Spinal cord (tissue), 10 donors: ENCODE results near the gene STX8. TPM values are rescaled to one million over a fixed set of nuclear protein-coding genes. Genes with fewer than 3 reads are reported as not detected.

Experiments used
- DNase-seq, 6 donors: peaks; one replicate each; pipeline versions ENCODE4 v3.0.0 to v3.0.0-alpha.2; 2013 to 2015; ENCODE audit warnings: low spot score in 6 of 6, low read depth in 4 of 6
- H3K27ac ChIP-seq: one replicate; pipeline ENCODE4 v1.5.1; 2013; ENCODE audit warnings: low read depth, low read length, control low read depth
- H3K27me3 ChIP-seq: one replicate; pipeline ENCODE4 v1.6.1; 2013; ENCODE audit warnings: low read length; ENCODE audit not compliant: control insufficient read depth, insufficient read depth
- H3K36me3 ChIP-seq: one replicate; pipeline ENCODE4 v1.6.1; 2013; ENCODE audit warnings: low read length; ENCODE audit not compliant: control insufficient read depth, insufficient read depth
- H3K4me1 ChIP-seq: one replicate; pipeline ENCODE4 v1.6.1; 2013; ENCODE audit warnings: low read length; ENCODE audit not compliant: control insufficient read depth, insufficient read depth
- H3K4me3 ChIP-seq: one replicate; pipeline ENCODE4 v1.5.1; 2013; ENCODE audit warnings: low read depth, low read length, control low read depth
- H3K9me3 ChIP-seq: one replicate; pipeline ENCODE4 v1.6.1; 2013; ENCODE audit warnings: low read length; ENCODE audit not compliant: control insufficient read depth, insufficient read depth
- WGBS: methylation state at CpG from one replicate; pipeline ENCODE4 v1.1.5; 2013; ENCODE audit warnings: missing lambda C conversion rate; ENCODE audit not compliant: insufficient coverage; 5-methylcytosine and 5-hydroxymethylcytosine counted together
- polyA plus RNA-seq, 2 donors: library from polyadenylated mRNA; unstranded; fragments of 120-200 nt; gene quantifications; one replicate each; pipeline ENCODE4 v1.2.1, GENCODE V29; 2013; ENCODE audit not compliant: insufficient read length in 2 of 2
- total RNA-seq, 2 donors: library from RNA; depleted of rRNA in 1 of 2; stranded (reverse); fragments of 120-200 nt in 1 of 2; fragments of >200 nt in 1 of 2; gene quantifications; one replicate each; pipeline versions ENCODE4 v1.2.3 to v1.2.4, GENCODE V29; 2013 to 2014
- donor health status: healthy.

The STX8 gene
- total and polyA plus RNA-seq, 4 donors: 55.5 to 89.2 (median 63.2) TPM

DNA sequence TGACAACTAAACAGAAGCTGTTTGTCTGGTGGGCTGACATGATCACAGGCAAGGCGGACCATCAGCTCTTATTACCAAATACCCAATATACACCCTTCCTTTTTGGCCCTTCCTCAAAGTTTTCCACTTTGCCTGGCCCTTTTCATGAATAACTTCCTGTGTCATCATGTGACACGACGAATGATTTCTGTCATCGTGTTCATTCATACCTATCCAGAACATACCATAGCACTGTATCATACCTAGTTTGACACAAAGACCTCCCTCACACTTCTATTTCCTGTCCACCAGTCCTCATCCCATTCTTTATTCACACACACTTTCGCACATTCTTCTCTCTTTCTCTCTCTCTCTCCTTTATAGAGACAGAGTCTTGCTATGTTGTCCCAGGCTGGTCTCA is 131.8 kb downstream of the STX8 start:
- no peak overlapping the region for H3K27ac ChIP-seq
- no peaks in the 10 kb centered on the region for H3K36me3 ChIP-seq
- H3K27me3 ChIP-seq: no peaks in the 10 kb centered on the region
- 93% methylated on average over 5 of the region's 5 CpGs for WGBS
- no peak overlapping the region for H3K4me3 ChIP-seq
- peaks cover 4% of the 10 kb centered on the region for H3K4me1 ChIP-seq
- no peaks in the 10 kb centered on the region for H3K9me3 ChIP-seq
- DNase-seq: no peak

DNA sequence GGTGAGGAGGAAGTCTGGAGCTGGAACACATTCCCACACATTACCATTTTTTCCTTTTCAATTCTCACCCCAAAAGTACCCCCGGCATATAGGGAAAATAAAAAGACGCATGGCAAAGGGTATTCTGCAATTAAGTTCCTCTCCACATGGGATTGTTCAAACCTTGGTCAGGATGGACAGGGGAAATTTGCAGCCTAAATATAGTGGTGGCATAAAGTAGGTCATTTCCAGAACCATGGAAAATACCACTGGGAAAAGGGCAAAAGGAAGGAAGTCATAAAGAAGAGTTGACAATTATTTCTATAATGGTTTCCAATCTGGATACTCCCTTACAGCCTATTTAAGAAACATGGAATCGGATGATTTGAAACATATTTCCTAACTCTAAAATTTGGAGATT is 135.8 kb downstream of the STX8 start:
- Histone ChIP-seq H3K9me3 (no peaks in the 10 kb centered on the region), H3K27ac (no peak overlapping the region), H3K36me3 (no peaks in the 10 kb centered on the region), H3K4me3 (no peak overlapping the region), H3K4me1 (no peaks in the 10 kb centered on the region), H3K27me3 (no peaks in the 10 kb centered on the region)
- WGBS: no CpG with 5 or more reads among the region's 3 CpGs
- no peak for DNase-seq

DNA sequence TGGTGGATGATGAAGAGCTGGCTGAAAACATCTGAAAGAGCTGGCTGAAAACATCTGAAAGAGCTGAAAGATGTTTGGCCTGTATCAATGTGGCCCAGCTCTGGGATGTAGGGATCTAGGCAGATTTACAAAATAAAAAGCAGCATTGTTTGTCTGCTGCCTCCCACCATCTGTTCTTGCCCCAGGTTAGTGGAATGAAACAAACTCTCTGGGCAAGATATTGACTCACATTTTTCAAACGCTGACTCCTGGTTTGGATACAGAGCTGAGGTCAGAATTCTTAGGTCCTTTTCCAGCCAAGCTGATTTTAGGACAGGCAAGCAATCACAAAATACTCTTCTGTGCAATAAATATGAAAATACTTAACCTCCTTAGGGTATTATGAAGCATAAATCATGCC is 139.0 kb downstream of the STX8 start:
- no peak overlapping the region for H3K4me3 ChIP-seq
- no peaks in the 10 kb centered on the region for H3K36me3 ChIP-seq
- no peaks in the 10 kb centered on the region for H3K27me3 ChIP-seq
- DNase-seq: peak in 1 of 6 donors; percentile 39
- WGBS: 29% methylated on average over 1 of the region's 1 CpG
- H3K9me3 ChIP-seq: no peaks in the 10 kb centered on the region
- H3K4me1 ChIP-seq: no peaks in the 10 kb centered on the region
- no peak overlapping the region for H3K27ac ChIP-seq

DNA sequence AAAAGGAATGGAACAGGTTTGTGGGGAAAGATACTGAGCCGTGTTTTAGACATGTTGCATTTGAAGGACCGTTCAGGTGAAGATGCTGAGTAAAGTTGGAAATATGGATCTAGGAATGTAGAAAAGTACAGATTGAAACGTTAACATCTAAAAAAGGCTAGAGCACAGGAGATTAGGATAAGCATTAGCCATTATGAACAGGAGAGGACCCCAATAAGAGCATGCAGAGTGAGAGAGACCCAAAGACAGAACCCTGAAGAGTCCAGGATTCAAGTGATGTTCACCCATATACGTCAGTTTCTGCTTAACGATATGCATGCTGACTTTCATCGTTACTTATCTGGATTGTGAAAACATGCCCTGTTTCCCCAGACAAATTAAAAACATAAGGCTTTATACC is 140.5 kb downstream of the STX8 start:
- no peak for DNase-seq
- Histone ChIP-seq H3K4me1 (no peaks in the 10 kb centered on the region), H3K9me3 (no peaks in the 10 kb centered on the region), H3K27ac (no peak overlapping the region), H3K27me3 (no peaks in the 10 kb centered on the region), H3K4me3 (no peak overlapping the region), H3K36me3 (no peaks in the 10 kb centered on the region)
- WGBS: 94% methylated on average over 5 of the region's 6 CpGs

DNA sequence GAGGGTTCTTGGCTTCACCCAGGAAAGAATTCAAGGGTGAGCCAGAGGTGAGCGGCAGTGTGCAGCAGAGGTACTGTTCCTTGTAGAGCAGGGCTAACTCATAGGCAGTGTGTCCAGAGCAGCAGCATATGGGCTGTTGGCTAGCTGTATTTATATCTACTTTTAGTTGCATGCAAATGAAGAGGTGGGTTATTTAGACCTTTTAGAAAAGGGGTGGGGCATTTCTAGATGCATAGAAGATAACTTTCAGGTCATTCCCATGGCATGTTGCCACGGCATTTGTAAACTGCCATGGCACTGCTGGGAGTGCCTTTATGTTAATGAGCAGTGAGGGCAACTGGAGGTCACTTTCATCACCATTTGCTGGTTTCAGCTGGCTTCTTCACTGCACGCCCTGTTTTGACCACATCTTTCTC is 141.0 kb downstream of the STX8 start:
- H3K4me3 ChIP-seq: no peak overlapping the region
- no peak for DNase-seq
- WGBS: 75% methylated on average over 2 of the region's 3 CpGs

DNA sequence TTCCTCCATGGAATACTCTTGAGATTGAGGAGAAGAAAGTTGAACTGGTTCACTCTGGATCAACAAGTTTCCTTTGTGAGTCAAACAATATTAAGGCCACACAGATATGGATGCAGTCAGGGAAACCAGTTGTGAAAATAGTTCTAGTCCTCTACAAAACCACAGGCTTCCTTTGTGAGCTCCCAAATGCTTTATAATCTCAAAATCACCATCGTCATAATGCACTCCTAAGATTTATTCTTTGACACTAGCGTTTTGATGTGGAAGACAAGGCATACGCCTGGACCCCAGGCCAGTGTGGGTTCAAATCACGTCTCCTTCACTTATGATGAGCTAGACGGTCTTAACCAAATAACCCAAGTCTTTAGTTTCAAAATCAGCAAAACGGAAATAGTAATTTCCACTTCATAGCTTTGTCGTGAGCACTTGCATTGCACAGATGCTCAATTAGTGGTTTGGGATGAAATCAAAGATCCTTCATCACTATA is 142.6 kb downstream of the STX8 start:
- no peaks in the 10 kb centered on the region for H3K36me3 ChIP-seq
- no peak overlapping the region for H3K27ac ChIP-seq
- no peaks in the 10 kb centered on the region for H3K27me3 ChIP-seq
- DNase-seq: no peak
- H3K4me1 ChIP-seq: no peaks in the 10 kb centered on the region
- H3K9me3 ChIP-seq: no peaks in the 10 kb centered on the region
- H3K4me3 ChIP-seq: no peak overlapping the region
- 90% methylated on average over 4 of the region's 7 CpGs for WGBS

More for the DNA sequence above, 141.0 kb downstream of the STX8 start:
- H3K36me3 ChIP-seq: no peaks in the 10 kb centered on the region
- no peaks in the 10 kb centered on the region for H3K4me1 ChIP-seq
- H3K27me3 ChIP-seq: no peaks in the 10 kb centered on the region
- no peaks in the 10 kb centered on the region for H3K9me3 ChIP-seq
- no peak overlapping the region for H3K27ac ChIP-seq

DNA sequence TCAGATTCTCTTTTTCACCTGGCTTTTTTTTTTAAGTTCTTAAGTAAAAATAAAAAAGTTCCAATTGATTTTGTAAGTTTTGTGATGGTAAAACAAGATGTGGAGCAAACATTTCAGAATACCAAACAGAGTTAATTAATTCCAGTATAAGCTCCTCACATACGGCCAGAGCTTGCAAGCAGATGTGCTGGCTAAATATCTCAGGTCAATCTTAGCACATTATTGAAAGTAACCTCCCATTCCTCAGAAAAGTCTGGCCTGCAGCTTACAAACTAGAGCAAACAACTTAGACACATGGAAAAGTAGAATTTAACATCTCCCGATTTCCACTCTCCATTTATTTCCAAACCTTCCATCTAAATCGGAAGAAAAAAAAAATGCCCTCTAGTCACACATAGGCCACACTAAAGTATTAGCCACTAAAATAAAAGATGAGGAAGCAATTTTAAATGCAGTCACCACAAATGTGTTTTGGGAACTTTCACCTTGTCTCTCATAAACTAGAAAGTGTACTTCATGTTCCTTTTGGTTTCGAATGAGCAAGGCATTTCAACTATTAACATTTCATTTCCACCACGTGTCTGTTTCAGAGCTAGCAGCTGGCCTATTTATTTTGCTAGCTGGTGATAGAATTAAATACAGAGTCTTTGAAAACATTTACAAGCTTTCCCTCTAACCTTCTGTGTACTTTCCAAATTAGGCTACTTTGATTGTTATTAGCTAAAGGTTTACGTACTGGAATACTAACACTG is 143.3 kb downstream of the STX8 start:
- Histone ChIP-seq H3K4me1 (peaks cover 3% of the 10 kb centered on the region), H3K27me3 (no peaks in the 10 kb centered on the region), H3K27ac (no peak overlapping the region), H3K36me3 (no peaks in the 10 kb centered on the region), H3K9me3 (no peaks in the 10 kb centered on the region), H3K4me3 (no peak overlapping the region)
- no peak for DNase-seq
- 43% methylated on average over 1 of the region's 6 CpGs for WGBS

DNA sequence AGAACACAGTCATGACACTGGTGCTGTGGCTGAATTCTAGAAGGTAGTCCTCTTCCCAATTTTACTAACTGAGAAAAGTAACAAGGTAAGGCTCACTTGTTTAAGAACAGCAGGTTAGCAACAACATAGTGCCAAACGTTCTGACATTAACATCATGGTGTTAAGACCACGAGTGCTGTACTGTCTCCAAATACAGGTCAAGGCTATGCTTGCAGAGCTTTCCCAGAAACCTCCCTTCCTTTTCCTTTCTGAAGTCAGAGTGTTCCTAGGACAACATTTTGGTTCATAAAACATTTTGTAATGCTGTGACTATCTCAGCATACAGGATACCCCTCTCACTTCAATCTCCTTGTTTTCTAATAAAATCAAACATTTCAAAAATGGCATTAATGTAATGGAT is 144.0 kb downstream of the STX8 start:
- Histone ChIP-seq H3K27ac (no peak overlapping the region), H3K36me3 (no peaks in the 10 kb centered on the region), H3K27me3 (no peaks in the 10 kb centered on the region), H3K9me3 (no peaks in the 10 kb centered on the region), H3K4me1 (peaks cover 3% of the 10 kb centered on the region), H3K4me3 (no peak overlapping the region)
- 81% methylated on average over 2 of the region's 2 CpGs for WGBS
- no peak for DNase-seq

DNA sequence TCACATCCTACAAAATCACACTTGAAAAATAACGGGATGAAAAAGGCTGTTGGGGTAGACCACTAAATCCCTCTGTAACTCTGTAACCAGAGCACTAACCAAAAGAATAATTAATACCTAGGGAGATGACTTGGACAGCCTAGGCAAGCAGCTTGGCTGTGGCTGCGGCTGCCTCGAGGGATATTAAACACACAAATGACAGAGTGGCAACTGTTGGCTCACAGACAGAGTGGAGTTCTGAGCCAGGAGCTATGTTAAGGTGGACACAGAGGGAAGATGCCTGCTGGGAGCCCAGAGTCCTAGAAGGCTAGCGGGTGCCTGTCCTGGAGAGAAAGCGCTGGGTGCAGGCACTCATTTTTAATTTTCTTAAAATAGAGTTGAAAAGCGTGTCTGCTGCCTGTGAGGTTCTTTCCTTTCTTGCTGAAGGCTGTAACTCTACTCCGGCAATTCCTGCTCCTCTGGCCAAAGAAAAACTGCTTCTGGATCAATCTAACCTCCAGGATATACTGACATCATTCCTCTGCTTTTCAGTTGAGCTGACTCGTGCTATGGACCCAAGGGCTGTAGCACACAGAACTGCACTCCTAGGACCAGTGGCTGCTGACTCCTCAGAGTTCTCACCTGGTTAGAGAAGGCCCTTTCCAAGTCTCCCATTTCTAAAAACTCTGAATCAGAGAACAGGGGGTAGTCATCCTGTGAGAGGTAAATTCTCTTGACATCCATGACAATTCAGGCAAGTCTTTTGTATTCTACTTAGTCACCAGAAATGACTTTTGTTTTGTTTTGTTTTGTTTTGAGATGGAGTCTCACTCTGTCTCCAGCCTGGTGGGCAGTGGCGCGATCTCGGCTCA is 147.9 kb downstream of the STX8 start:
- Histone ChIP-seq H3K27me3 (no peaks in the 10 kb centered on the region), H3K9me3 (no peaks in the 10 kb centered on the region), H3K4me3 (no peak overlapping the region), H3K27ac (no peak overlapping the region), H3K36me3 (no peaks in the 10 kb centered on the region), H3K4me1 (peaks cover 3% of the 10 kb centered on the region)
- peak in 2 of 6 donors; percentile 39 to 70 for DNase-seq
- WGBS: 45% methylated on average over 7 of the region's 11 CpGs
